ENCODE data around the gene TTLL5.
"Not testable (repeated sequence)": the region's sequence is repeated elsewhere in the genome, so short reads cannot be mapped to it uniquely, and the experiment has no call there.

Gene TTLL5

GRCh38 chr14:75649337-75649736, 11.7 kb upstream of the TTLL5 start:
- no peak for DNase-seq

GRCh38 chr14:75649773-75650172, 11.3 kb upstream of the TTLL5 start:
- no peak for DNase-seq

DNA sequence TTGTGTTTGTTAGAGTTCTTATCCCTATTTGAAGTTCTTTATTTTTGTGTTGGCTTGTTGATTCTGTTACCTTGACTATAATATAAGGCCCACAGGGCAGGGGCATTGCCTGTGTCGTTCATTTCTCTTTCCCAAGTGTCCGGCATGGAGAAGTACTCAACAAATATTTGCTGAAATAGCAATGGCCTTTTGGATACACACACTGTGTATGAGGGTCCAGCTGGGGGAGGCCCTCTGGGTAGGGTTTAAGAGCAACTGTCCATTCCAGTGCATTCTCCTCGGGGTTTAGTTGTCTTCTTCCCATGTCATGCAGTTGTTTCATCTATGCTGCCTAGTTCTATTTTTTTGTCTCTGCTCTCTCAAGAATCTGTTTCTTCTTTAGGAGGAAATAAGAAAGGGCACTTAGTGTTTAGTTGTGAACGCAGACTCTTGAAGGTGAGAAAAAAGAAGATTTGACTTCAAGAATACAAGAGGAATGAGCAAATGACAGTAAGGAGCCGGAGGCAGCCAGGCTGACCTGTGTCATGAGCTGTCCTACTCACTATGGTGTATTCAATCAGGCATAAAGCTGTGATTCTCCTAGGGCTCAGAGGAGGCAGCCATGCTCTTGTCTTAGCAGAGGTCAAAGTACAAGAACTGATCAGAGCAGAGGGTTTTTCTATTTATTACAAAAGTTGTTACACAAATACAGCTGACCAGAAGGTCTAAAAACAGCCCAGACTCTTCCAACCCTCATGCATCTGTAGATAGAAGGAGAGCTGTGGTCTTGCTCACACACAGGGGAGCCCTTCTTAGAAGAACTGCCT, 10.6 kb upstream of the TTLL5 start:
- no peak for DNase-seq

DNA sequence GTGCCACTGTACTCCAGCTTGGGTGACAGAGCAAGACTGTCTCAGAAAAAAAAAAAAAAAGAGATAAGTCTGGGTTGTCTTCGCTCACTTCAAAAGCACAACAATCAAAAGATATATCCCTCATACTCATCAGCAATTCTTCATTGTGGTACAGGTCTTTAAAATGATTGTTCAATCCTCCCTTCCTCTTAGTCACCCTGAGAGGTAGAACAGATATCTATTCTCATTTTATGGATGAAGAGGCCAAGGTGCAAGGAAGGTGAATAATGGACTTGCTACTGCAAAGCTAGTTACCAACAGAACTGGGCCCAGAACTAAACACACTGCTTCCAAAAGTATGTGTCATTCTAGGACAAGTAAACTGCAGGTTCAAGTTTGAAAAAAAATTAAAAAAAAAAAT, 7.5 kb upstream of the TTLL5 start:
- no peak for DNase-seq

GRCh38 chr14:75654127-75654732, 6.8 kb upstream of the TTLL5 start:
- DNase-seq = peak; percentile 58

DNA sequence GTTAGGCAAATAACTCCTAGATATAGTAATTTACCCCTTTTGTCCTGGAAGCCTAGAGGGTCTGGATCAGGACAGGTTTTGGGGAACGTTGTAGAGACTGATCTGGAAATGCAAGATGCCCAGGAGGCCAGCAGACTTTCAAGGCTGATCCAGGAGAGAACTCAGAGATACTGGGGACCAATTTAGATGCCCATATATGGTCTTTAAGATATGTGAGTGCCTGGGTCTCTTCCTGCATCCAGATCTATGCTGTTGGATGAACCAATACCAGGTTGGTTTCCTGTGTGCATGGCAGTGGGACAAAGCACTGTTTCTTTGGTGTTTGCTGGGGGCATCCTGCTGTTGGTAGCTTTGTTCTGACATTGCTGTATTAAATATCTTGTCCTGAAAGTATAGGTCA, 5.8 kb upstream of the TTLL5 start:
- DNase-seq = no peak

GRCh38 chr14:75657331-75657730, 3.7 kb upstream of the TTLL5 start:
- DNase-seq = no peak

GRCh38 chr14:75658957-75659356, 2.1 kb upstream of the TTLL5 start:
- DNase-seq = no peak

DNA sequence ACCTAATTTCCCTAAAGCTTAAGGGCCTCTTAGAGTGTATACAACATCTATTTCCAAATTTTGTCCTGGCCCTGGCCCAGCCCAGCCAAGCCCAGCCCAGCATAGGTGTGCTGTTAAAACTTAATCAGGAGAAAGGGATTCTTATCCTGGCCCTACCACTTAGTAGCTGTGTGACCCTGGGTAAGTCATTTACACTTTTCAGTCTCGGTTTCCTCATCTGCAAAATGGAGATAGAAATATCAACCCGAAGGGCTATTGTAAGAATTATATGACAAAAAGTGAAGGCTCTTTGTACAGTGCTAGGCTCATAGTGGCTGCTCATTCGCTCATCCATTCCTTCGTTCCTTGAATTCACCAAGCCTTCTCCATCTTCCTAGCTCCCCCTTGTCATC, 812 bp upstream of the TTLL5 start:
- no peak for DNase-seq

DNA sequence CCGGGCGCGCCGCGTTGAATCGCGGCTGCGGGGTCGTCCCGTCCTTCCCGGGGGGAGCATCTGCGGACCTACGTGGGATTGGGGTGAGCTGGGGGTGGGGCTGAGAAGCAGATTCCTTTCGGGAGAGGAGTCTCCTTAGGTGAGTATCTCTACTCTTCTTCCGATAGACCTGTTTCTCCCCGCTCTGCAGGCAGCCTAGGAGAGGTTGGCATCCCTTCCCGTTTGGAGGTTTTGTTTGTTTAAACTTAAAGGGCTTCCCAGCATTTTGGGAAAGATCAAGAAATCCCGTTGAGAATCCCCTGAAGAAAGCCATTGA, 411 bp downstream of the TTLL5 start:
- no peak for DNase-seq

DNA sequence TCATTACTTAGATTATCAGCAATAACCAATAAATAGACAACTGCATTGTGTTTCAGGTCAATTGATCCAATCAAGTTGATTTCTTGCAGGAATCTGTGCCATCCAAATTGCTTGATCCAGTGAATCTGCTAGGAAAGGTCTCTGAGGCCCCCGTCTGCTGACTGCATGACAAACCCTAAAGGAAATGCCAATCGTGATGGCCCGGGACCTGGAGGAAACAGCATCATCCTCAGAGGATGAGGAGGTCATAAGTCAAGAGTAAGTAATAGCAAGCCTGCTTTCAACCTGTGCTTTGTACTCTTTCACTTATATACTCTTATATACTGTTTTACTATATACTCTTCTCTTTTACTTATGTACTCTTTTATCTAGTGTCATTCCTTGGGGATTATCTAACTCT, 1.9 kb downstream of the TTLL5 start:
- DNase-seq = no peak

DNA sequence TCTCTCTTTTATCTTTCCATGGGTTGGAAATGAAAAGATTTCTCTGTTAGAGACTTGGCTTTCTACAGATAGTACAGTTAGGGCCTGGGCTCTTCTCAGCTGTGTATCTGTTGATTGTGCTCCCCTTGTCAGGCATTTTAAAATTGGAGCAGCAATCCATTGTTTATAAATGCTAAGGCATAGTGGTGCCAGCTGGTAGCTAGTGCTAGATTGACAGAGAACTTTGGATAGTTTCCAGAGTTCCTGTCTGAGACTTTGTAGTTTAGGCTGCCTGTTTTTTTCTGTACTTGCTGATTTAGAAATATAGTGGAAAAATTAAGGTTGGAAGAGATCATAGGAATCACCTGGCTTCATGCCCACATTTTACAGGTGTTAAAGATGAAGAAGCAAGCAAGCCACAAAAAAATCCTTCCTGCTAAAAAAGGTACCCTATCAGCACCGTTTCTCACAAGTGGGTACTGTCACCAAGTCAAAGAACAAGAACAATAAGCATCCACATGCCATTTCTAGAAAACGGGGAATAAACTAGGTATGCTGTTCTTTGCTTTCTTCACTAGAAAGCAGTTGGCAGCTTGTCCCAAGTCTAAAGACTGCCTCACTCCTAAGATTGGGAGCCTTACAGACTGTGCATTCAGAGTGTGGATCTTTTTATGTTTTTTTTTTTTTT, 6.2 kb downstream of the TTLL5 start:
- DNase-seq = no peak

GRCh38 chr14:75672605-75673192, 11.7 kb downstream of the TTLL5 start:
- no peak for DNase-seq

DNA sequence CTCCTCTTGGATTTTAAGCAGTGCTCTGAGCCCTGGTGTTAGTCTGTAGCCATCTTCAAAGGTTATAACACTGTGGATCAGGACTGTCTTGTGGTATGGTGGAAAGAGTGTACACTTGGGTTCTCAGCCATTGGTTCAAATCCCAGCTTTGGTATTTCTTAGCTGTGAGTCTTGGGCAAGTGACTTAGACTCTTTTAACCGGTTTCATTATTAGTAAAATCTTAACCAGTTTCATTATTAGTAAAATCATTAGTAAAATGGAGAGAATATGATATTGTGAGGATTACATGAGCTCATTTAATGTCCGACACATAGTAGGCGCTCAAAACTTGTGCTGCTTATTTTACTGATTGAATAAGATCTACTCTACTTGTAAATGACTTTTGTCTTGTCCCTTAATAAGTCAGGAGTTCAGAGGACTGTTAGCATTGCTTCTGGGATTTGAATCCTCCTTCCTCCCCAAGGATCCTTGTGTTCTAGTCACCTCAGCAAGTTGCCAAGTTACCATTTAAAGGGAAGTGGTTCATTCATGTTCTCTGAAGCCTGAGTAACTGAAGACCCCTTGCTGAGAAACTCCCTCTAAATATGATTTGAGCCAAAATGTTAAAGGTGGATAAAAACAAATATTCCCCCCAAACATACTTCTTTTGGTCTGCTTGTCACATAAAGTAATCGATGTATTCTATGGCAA, 12.4 kb downstream of the TTLL5 start:
- DNase-seq = no peak

- no peak for DNase-seq
Measured at GRCh38 chr14:75675265-75675960, 14.4 kb downstream of the TTLL5 start.

DNA sequence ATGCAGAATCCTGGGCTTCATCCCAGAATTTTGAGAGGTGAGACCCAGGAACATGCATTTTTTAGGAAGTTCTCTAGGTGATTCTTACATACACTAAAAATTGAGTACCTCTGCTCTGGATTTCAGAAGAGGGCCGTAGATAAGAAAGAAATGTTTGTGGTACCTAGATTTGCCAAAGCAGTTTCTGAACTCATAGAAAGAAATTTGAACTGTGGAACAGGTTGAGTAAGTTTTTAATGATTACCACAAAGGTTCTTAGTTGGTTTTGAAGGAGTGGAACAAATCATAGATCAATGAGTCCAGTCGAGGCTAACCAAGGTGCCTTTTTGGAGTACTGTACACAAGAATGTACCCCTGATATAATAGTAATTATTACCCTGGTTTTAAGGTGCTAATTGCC, 24.9 kb downstream of the TTLL5 start:
- no peak for DNase-seq

DNA sequence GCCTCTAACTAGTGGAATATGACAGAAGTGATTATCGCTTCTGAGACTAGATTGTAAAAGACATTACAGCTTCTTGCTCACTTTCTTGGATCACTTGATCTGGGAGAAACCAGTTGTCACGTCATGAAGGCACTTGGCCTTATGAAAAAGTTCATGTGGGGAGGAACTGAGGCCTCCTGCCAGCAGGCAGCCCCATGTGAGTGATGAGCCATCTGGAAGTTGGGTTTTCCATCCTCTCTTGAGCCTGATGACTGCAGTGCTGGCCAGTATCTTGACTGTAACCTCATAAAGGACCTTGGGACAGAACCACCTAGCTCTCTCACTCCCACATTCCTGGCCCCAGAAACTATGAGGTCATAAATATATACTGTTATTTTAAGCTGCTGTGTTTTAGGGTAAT, 28.0 kb downstream of the TTLL5 start:
- no peak for DNase-seq

GRCh38 chr14:75690010-75690409, 29.0 kb downstream of the TTLL5 start:
- DNase-seq = no peak

DNA sequence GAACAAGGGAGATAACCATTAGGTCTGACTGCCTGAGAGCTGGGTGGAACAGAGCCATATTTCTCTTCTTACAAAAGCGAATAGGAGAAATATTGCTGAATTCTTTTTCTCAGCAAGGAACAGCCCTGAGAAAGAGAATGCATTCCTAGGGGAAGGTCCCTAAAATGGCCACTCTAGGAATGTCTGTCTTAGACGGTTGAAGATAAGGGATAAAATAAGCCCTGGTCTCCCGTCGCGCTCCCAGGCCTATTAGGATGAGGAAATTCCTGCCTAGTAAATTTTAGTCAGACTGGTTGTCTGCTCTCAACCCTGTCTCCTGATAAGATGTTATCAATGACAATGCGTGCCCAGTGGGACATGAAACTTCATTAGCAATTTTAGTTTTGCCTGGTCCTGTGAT, 34.0 kb downstream of the TTLL5 start:
- DNase-seq = not testable (repeated sequence)

DNA sequence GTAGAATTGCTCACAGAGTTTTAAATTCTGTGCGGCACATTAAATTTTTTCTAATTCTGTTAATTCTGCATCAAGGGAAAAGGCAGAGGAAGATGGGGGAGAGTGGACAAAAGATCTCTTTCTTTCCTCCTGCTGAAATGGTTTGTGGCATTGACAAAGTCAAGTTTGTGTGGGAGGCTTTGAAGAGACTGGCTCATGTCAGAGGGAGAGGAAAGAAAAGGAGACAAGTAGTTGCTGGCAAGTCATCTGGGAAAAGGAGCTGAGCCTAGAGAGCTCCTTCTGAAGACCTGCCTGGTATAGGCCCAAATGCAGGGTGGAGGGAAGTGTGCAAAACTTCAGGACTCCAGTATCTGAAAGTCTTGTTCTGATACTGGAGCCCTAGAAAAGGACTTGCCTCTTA, 36.3 kb downstream of the TTLL5 start:
- no peak for DNase-seq

DNA sequence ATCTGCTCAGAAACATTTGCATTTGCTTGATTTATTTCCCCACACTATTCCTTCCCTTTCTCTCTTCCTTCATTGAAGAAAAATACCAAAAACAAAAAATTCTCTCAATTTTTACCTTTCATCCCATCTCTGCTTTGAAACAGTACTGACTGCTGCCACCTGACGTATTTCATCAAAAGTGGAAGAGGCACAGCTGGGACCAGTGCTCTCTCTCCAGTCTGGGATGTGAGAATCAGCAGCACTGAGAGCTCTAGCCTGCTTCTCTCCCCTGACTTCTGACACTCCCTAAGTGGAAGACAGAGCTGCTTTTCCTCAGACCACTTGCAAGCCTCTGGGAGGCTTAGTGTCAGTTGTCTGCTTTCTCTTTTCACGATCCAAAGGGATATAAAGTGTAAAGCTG, 36.9 kb downstream of the TTLL5 start:
- DNase-seq = no peak

DNA sequence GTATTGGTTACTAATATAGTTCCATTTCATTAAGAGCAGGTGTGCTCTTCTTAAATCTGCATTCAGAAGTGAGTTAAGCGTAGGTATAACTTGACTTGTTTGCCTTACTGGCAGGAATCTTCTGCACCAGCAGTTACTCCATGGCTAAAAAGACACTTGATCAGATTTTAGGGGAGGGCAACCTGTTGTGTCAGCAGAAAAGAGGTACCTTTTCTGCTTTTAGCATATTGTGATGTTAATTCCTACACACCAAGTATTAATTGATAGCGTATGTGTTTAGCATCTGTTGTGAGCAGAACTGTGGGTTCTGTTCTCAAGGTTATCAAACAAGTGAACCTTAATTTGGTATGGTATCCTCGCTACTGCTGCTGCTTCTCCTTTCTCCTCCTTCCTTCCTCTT, 38.3 kb downstream of the TTLL5 start:
- no peak for DNase-seq

DNA sequence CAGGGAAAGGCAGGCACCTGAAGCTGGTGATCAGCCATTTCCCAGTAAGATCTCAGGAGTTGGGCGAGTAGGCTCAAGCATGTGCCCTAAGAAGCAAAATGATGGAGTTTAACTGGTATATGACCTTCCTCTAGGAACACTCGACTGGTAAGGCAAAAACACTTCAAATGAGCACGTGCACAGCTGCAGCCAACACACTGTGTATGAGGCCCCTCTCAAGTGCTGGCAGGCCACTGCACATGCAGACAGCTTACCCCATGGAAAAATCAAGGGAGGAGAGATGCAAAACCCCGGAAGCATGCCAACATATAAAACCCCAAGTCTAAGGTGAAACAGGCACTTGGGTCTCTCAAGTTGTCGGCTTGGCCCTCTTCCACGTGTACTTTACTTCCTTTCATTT, 39.2 kb downstream of the TTLL5 start:
- no peak for DNase-seq

Data from NCI-H1092 treated with DMSO at 0.1 percent for 48 hours (cell line).